Measurements from ENCODE around the gene ZFYVE16. TPM values are rescaled to one million over a fixed set of nuclear protein-coding genes. Genes with fewer than 3 reads are reported as not detected.

Gene ZFYVE16
- total RNA-seq, 1 experiment from 2014 or later, result 50.2 TPM

- CTCF ChIA-PET, result no interaction called here
- no peaks in the 10 kb centered on the region for H3K36me3 Mint-ChIP-seq (ENCODE audit: insufficient read depth, unreplicated experiment)
- DNase-seq, result no peak
- intact Hi-C loops (cut with micrococcal nuclease; ENCODE audit: unreplicated experiment), result no loop called here
- Histone ChIP-seq H3K4me1 (no peaks in the 10 kb centered on the region), H3K4me3 (ENCODE audit: low read depth, low read length) (no peak overlapping the region), H3K9me3 (no peaks in the 10 kb centered on the region), H3K27me3 (replicated peaks; ENCODE audit: control insufficient read depth, insufficient read depth, low read length) (no peaks in the 10 kb centered on the region), H3K36me3 (ENCODE audit: control insufficient read depth, insufficient read depth, low read length) (no peaks in the 10 kb centered on the region)
- H3K27ac Mint-ChIP-seq (ENCODE audit: unreplicated experiment), result no peak overlapping the region
- no TSS peak for BruUV-seq (replicated peaks)
- H3K9me3 Mint-ChIP-seq (ENCODE audit: unreplicated experiment), result no peaks in the 10 kb centered on the region
- H3K27me3 Mint-ChIP-seq (ENCODE audit: insufficient read depth, unreplicated experiment), result no peaks in the 10 kb centered on the region
- no peak overlapping the region for H3K4me3 Mint-ChIP-seq (ENCODE audit: unreplicated experiment)
- POLR2A ChIA-PET, result no interaction called here
- no peaks in the 10 kb centered on the region for H3K4me1 Mint-ChIP-seq (ENCODE audit: low read depth, unreplicated experiment)
- TF ChIP-seq, protein P1, sequence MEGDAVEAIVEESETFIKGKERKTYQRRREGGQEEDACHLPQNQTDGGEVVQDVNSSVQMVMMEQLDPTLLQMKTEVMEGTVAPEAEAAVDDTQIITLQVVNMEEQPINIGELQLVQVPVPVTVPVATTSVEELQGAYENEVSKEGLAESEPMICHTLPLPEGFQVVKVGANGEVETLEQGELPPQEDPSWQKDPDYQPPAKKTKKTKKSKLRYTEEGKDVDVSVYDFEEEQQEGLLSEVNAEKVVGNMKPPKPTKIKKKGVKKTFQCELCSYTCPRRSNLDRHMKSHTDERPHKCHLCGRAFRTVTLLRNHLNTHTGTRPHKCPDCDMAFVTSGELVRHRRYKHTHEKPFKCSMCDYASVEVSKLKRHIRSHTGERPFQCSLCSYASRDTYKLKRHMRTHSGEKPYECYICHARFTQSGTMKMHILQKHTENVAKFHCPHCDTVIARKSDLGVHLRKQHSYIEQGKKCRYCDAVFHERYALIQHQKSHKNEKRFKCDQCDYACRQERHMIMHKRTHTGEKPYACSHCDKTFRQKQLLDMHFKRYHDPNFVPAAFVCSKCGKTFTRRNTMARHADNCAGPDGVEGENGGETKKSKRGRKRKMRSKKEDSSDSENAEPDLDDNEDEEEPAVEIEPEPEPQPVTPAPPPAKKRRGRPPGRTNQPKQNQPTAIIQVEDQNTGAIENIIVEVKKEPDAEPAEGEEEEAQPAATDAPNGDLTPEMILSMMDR (IDR thresholded peaks at IDR 0.05; ENCODE audit: insufficient read depth in 1 of 2, low read depth in 1 of 2, low read length in 1 of 2, severe bottlenecking in 1 of 2, unreplicated experiment in 1 of 2), result no peak
These were observed 99.8 kb downstream of the ZFYVE16 start for GRCh38 chr5:80507663-80508062.

DNA sequence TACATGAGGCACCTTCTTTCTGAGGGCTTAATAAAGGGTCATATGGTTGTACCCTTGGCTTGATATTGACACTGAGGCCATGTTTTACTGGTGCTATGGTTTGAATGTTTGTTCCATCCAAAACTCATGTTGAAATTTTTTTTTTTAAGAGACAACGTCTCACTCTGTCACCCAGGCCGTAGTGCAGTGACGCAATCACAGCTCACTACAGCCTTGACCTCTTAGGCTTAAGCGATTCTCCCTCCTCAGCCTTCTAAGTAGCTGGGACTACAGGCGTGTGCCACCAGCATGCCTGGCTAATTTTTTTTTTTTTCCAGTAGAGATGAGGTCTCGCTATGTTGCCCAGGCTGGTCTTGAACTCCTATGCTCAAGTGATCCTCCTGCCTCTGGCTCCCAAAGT is 101.0 kb downstream of the ZFYVE16 start:
- H3K27me3 Mint-ChIP-seq (ENCODE audit: insufficient read depth, unreplicated experiment), result no peaks in the 10 kb centered on the region
- no peaks in the 10 kb centered on the region for H3K36me3 Mint-ChIP-seq (ENCODE audit: insufficient read depth, unreplicated experiment)
- H3K4me1 Mint-ChIP-seq (ENCODE audit: low read depth, unreplicated experiment), result no peaks in the 10 kb centered on the region
- H3K4me1 ChIP-seq, result no peaks in the 10 kb centered on the region
- POLR2A ChIA-PET, result no interaction called here
- H3K36me3 ChIP-seq (ENCODE audit: control insufficient read depth, insufficient read depth, low read length), result no peaks in the 10 kb centered on the region
- CTCF ChIA-PET, result interaction anchor here (0.6 kb wide), 1 partner anchor 117 kb away, joined by 3 read pairs; no protein-coding TSS in a partner anchor
- no peaks in the 10 kb centered on the region for H3K27me3 ChIP-seq (replicated peaks; ENCODE audit: control insufficient read depth, insufficient read depth, low read length)
- H3K9me3 ChIP-seq, result no peaks in the 10 kb centered on the region
- no peak overlapping the region for H3K27ac Mint-ChIP-seq (ENCODE audit: unreplicated experiment)
- no peak for DNase-seq
- intact Hi-C loops (cut with micrococcal nuclease; ENCODE audit: unreplicated experiment), result no loop called here
- TF ChIP-seq, protein P1 (IDR thresholded peaks at IDR 0.05; ENCODE audit: insufficient read depth in 1 of 2, low read depth in 1 of 2, low read length in 1 of 2, severe bottlenecking in 1 of 2, unreplicated experiment in 1 of 2), result no peak
- no peaks in the 10 kb centered on the region for H3K9me3 Mint-ChIP-seq (ENCODE audit: unreplicated experiment)
- no TSS peak for BruUV-seq (replicated peaks)
- H3K4me3 ChIP-seq (ENCODE audit: low read depth, low read length), result no peak overlapping the region
- no peak overlapping the region for H3K4me3 Mint-ChIP-seq (ENCODE audit: unreplicated experiment)

DNA sequence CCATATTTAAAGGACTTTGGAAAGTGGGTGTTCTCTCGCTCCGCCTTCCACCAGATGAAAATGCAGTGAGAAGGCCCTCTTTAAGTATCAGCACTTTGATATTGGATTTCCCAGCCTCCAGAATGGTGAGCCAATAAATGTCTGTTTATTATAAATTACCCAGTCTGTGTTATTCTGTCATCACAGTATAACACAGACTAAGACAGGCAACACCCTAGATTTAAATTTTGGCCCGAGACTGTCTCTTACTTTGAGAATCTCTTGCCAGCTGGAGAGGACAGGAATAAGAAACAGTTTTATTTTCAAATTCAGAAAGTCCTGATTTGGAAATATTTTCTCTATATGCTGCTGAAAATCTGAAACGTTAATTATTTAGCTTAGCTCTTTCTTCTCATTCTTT is 101.5 kb downstream of the ZFYVE16 start:
- BruUV-seq (replicated peaks), result no TSS peak
- ChIA-PET POLR2A (no interaction called here), CTCF (no interaction called here)
- Histone ChIP-seq H3K27me3 (replicated peaks; ENCODE audit: control insufficient read depth, insufficient read depth, low read length) (no peaks in the 10 kb centered on the region), H3K4me1 (no peaks in the 10 kb centered on the region), H3K36me3 (ENCODE audit: control insufficient read depth, insufficient read depth, low read length) (no peaks in the 10 kb centered on the region), H3K4me3 (ENCODE audit: low read depth, low read length) (no peak overlapping the region), H3K9me3 (no peaks in the 10 kb centered on the region)
- intact Hi-C loops (cut with micrococcal nuclease; ENCODE audit: unreplicated experiment), result no loop called here
- TF ChIP-seq, protein P1 (IDR thresholded peaks at IDR 0.05; ENCODE audit: insufficient read depth in 1 of 2, low read depth in 1 of 2, low read length in 1 of 2, severe bottlenecking in 1 of 2, unreplicated experiment in 1 of 2), result no peak
- no peak overlapping the region for H3K27ac Mint-ChIP-seq (ENCODE audit: unreplicated experiment)
- no peaks in the 10 kb centered on the region for H3K4me1 Mint-ChIP-seq (ENCODE audit: low read depth, unreplicated experiment)
- no peaks in the 10 kb centered on the region for H3K27me3 Mint-ChIP-seq (ENCODE audit: insufficient read depth, unreplicated experiment)
- H3K4me3 Mint-ChIP-seq (ENCODE audit: unreplicated experiment), result no peak overlapping the region
- H3K9me3 Mint-ChIP-seq (ENCODE audit: unreplicated experiment), result no peaks in the 10 kb centered on the region
- no peak for DNase-seq
- H3K36me3 Mint-ChIP-seq (ENCODE audit: insufficient read depth, unreplicated experiment), result no peaks in the 10 kb centered on the region
